GM06990 (cell line): ENCODE data around the gene CASP8AP2.
"Not testable (repeated sequence)": the region's sequence is repeated elsewhere in the genome, so short reads cannot be mapped to it uniquely, and the experiment has no call there.

Experiments
- DNase-seq: peaks from one replicate; pipeline ENCODE4 v3.0.0-alpha.2; 2011; ENCODE audit not compliant: insufficient read length; ENCODE audit errors: extremely low read depth
- H3K27me3 ChIP-seq: replicated peaks from 2 replicates; pipeline ENCODE4 v1.6.0; 2011; ENCODE audit warnings: low read length; ENCODE audit not compliant: control insufficient read depth, insufficient read depth
- H3K36me3 ChIP-seq: 2 replicates; pipeline ENCODE4 v1.5.1; 2011; ENCODE audit warnings: low read length; ENCODE audit not compliant: control insufficient read depth, insufficient read depth
- H3K4me3 ChIP-seq: replicated peaks from 2 replicates; pipeline ENCODE4 v1.5.1; 2011; ENCODE audit warnings: low read depth, mild to moderate bottlenecking, control low read depth, low read length
- TF ChIP-seq, protein P1 (sequence below): IDR thresholded peaks from 2 replicates; pipeline ENCODE4 v1.5.1; 2011; ENCODE audit warnings: low read length, control low read depth, mild to moderate bottlenecking, inconsistent platforms; ENCODE audit not compliant: insufficient read depth, poor library complexity, severe bottlenecking

The CASP8AP2 gene

DNA sequence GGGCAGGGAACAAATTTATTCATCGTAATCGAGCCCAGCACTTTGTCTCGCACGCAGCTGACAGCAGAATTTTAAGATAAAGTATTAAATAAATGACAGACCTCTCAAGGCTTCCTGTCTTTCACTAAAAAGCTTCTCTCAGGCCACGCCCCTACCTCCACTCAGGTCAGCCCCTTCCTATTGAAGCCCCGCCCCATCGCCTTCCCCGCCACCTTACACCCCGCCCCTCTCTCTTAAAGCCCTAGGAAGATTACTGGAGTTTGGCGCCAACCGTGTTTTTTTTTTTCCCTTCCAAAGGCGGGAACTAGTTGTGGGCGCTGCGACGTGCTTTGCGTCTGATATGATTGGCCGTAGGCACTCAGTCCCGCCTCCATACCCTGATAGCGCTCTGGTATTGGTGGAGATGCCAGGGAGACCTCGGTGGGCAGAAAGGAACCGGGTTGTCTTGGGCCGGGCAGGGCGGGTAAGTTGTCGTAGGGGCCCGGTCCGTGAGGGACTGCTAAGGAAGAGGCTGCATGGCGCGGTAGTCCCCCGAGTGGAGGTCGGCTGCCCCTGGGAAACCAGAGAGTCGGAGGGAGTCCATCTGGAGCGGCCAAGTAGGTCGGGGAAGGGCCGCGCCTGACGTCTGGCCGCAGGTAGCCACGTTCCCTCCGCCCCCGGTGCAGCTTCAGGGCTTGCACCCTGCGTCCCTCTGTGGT, at the start of gene CASP8AP2:
TSS of gene CASP8AP2 (plus strand) at position 409 of the 698 bp plus-strand sequence.
- Histone ChIP-seq H3K36me3 (no peaks in the 10 kb centered on the region; the same call in 1 of the 2 replicates), H3K4me3 (peak within 1 kb of the TSS; percentile 88), H3K27me3 (no peaks in the 10 kb centered on the region)
- peak; percentile 91 for DNase-seq
- TF ChIP-seq, protein P1, sequence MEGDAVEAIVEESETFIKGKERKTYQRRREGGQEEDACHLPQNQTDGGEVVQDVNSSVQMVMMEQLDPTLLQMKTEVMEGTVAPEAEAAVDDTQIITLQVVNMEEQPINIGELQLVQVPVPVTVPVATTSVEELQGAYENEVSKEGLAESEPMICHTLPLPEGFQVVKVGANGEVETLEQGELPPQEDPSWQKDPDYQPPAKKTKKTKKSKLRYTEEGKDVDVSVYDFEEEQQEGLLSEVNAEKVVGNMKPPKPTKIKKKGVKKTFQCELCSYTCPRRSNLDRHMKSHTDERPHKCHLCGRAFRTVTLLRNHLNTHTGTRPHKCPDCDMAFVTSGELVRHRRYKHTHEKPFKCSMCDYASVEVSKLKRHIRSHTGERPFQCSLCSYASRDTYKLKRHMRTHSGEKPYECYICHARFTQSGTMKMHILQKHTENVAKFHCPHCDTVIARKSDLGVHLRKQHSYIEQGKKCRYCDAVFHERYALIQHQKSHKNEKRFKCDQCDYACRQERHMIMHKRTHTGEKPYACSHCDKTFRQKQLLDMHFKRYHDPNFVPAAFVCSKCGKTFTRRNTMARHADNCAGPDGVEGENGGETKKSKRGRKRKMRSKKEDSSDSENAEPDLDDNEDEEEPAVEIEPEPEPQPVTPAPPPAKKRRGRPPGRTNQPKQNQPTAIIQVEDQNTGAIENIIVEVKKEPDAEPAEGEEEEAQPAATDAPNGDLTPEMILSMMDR: no peak

- TF ChIP-seq, protein P1: no peak
- peaks cover 3% of the 10 kb centered on the region for H3K36me3 ChIP-seq
- DNase-seq: no peak
- H3K27me3 ChIP-seq: no peaks in the 10 kb centered on the region
- no peak overlapping the region for H3K4me3 ChIP-seq
These were observed 48.3 kb upstream of the CASP8AP2 start for GRCh38 chr6:89781070-89782034.

GRCh38 chr6:89782222-89782621, 47.5 kb upstream of the CASP8AP2 start:
- TF ChIP-seq, protein P1: no peak
- Histone ChIP-seq H3K4me3 (no peak overlapping the region), H3K36me3 (peaks cover 2% of the 10 kb centered on the region), H3K27me3 (no peaks in the 10 kb centered on the region)
- no peak for DNase-seq

GRCh38 chr6:89783293-89783692, 46.4 kb upstream of the CASP8AP2 start:
- not testable (repeated sequence) for DNase-seq, H3K4me3 ChIP-seq, H3K27me3 ChIP-seq, H3K36me3 ChIP-seq

DNA sequence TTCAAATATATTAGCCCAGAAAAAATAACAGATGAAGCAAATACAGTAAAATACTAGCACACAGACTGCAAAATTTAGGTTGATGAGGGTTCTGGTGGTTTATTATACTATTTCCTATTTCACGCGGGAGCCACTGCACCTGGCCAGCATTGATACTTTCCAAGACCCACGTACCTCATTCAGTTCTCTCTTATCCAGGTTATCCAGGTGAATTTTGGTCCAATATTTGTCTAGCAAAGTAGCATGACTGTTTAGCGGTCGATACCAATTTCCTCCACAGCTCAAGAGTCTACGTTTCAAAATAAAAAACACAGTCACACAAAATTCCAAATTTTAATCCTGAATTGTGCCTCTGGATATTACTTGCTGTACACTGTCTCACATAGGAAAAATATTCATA, 44.8 kb upstream of the CASP8AP2 start:
- H3K36me3 ChIP-seq: peaks cover 4% of the 10 kb centered on the region

More for the DNA sequence above, 44.8 kb upstream of the CASP8AP2 start:
- DNase-seq: no peak
- TF ChIP-seq, protein P1: no peak
- Histone ChIP-seq H3K4me3 (no peak overlapping the region), H3K27me3 (no peaks in the 10 kb centered on the region)
